Activated T-helper 1 cell treated with Interleukin-2 at 50 U/mL for 16 hours (primary cell): ENCODE measurements around the gene SUGCT.
"Not testable (repeated sequence)": the region's sequence is repeated elsewhere in the genome, so short reads cannot be mapped to it uniquely, and the experiment has no call there.

Experiments
- DNase-seq: peaks from one replicate; pipeline ENCODE4 v3.0.0-alpha.2; 2020; ENCODE audit warnings: low read depth

Gene SUGCT

GRCh38 chr7:40134428-40135316 lies at the start of gene SUGCT, which contains the start of gene MPLKIP:
TSS of gene SUGCT (plus strand) at chr7:40135005.
TSS of gene MPLKIP (minus strand) at chr7:40134622. CDS start at chr7:40134567, 55 bp downstream.
- peak; percentile 81 for DNase-seq

- DNase-seq = no peak
These were observed 42.6 kb upstream of the SUGCT start for GRCh38 chr7:40092182-40092581.

- no peak for DNase-seq
These were observed 41.0 kb upstream of the SUGCT start for GRCh38 chr7:40093631-40094350.

GRCh38 chr7:40095230-40095629 lies 39.6 kb upstream of the SUGCT start:
- no peak for DNase-seq

GRCh38 chr7:40095695-40096327 lies 39.0 kb upstream of the SUGCT start:
- no peak for DNase-seq

GRCh38 chr7:40097728-40098127 lies 37.1 kb upstream of the SUGCT start:
- no peak for DNase-seq

- DNase-seq = no peak
These were observed 36.0 kb upstream of the SUGCT start for GRCh38 chr7:40098810-40099209.

GRCh38 chr7:40099837-40100236 lies 35.0 kb upstream of the SUGCT start:
- no peak for DNase-seq

GRCh38 chr7:40101201-40101600 lies 33.6 kb upstream of the SUGCT start:
- DNase-seq = no peak

- no peak for DNase-seq
These were observed 31.9 kb upstream of the SUGCT start for GRCh38 chr7:40102897-40103296.

- DNase-seq = no peak
These were observed 28.8 kb upstream of the SUGCT start for GRCh38 chr7:40105879-40106473.

GRCh38 chr7:40115936-40116335 lies 18.9 kb upstream of the SUGCT start:
- no peak for DNase-seq

GRCh38 chr7:40117199-40117598 lies 17.6 kb upstream of the SUGCT start:
- DNase-seq = not testable (repeated sequence)

GRCh38 chr7:40118201-40118600 lies 16.6 kb upstream of the SUGCT start:
- not testable (repeated sequence) for DNase-seq

GRCh38 chr7:40120020-40120419 lies 14.8 kb upstream of the SUGCT start:
- DNase-seq = no peak

GRCh38 chr7:40122100-40122939 lies 12.5 kb upstream of the SUGCT start:
- DNase-seq = not testable (repeated sequence)

- DNase-seq = no peak
These were observed 11.9 kb upstream of the SUGCT start for GRCh38 chr7:40122940-40123254.

- DNase-seq = no peak
These were observed 1.0 kb upstream of the SUGCT start for GRCh38 chr7:40133561-40134427.

GRCh38 chr7:40135317-40135610 lies 459 bp downstream of the SUGCT start:
- no peak for DNase-seq

- no peak for DNase-seq
These were observed 2.8 kb downstream of the SUGCT start for GRCh38 chr7:40137563-40137962.

GRCh38 chr7:40138973-40139372 lies 4.2 kb downstream of the SUGCT start:
- DNase-seq = no peak
